ENCODE measurements around the gene ODAD4.
A peak's percentile ranks its signal among the peaks of the same experiment; 100 is the strongest.
"Not testable (repeated sequence)": the region's sequence is repeated elsewhere in the genome, so short reads cannot be mapped to it uniquely, and the experiment has no call there.

ODAD4 gene

GRCh38 chr17:42009170-42009569 is 78.8 kb downstream of the ODAD4 start:
- no peak for DNase-seq (ENCODE audit: low read depth in 1 of 2, low spot score in 1 of 2)
- Histone ChIP-seq H3K4me3 (replicated peaks; ENCODE audit: insufficient read depth, low read length) (no peak overlapping the region), H3K27ac (replicated peaks) (no peak overlapping the region), H3K27me3 (ENCODE audit: insufficient read depth, poor library complexity, severe bottlenecking) (no peaks in the 10 kb centered on the region)
- no peak for TF ChIP-seq SPI1 (IDR thresholded peaks at IDR 0.05; ENCODE audit: borderline replicate concordance, low read depth)
- no peak for TF ChIP-seq GABPA (IDR thresholded peaks at IDR 0.05; ENCODE audit: low read depth)
- TF ChIP-seq CTCF (IDR thresholded peaks at IDR 0.05; ENCODE audit: insufficient read depth, low read length): no peak
- no peak for TF ChIP-seq POLR2AphosphoS5 (IDR thresholded peaks at IDR 0.05; ENCODE audit: low read depth)
- no peak for TF ChIP-seq REST (IDR thresholded peaks at IDR 0.05; ENCODE audit: insufficient replicate concordance, low read depth)

- H3K4me3 ChIP-seq (replicated peaks; ENCODE audit: insufficient read depth, low read length); H3K27me3 ChIP-seq (ENCODE audit: insufficient read depth, poor library complexity, severe bottlenecking): not testable (repeated sequence)
- peak; percentile 44 to 57 for DNase-seq (ENCODE audit: low read depth in 1 of 2, low spot score in 1 of 2)
- H3K27ac ChIP-seq (replicated peaks): peak overlapping the region; percentile 37
These were observed 79.9 kb downstream of the ODAD4 start for GRCh38 chr17:42010266-42010680.

- no peak overlapping the region for H3K4me3 ChIP-seq (replicated peaks; ENCODE audit: insufficient read depth, low read length)
- H3K27me3 ChIP-seq (ENCODE audit: insufficient read depth, poor library complexity, severe bottlenecking): no peaks in the 10 kb centered on the region
- no peak for DNase-seq (ENCODE audit: low read depth in 1 of 2, low spot score in 1 of 2)
- peak overlapping the region; percentile 37 for H3K27ac ChIP-seq (replicated peaks)
- no peak for TF ChIP-seq POLR2AphosphoS5 (IDR thresholded peaks at IDR 0.05; ENCODE audit: low read depth)
- TF ChIP-seq SPI1 (IDR thresholded peaks at IDR 0.05; ENCODE audit: borderline replicate concordance, low read depth): no peak
- no peak for TF ChIP-seq CTCF (IDR thresholded peaks at IDR 0.05; ENCODE audit: insufficient read depth, low read length)
- no peak for TF ChIP-seq REST (IDR thresholded peaks at IDR 0.05; ENCODE audit: insufficient replicate concordance, low read depth)
- no peak for TF ChIP-seq GABPA (IDR thresholded peaks at IDR 0.05; ENCODE audit: low read depth)
These were observed 80.6 kb downstream of the ODAD4 start for GRCh38 chr17:42010898-42011516.

GRCh38 chr17:42012363-42012762 is 81.9 kb downstream of the ODAD4 start:
- not testable (repeated sequence) for DNase-seq (ENCODE audit: low read depth in 1 of 2, low spot score in 1 of 2); H3K4me3 ChIP-seq (replicated peaks; ENCODE audit: insufficient read depth, low read length); H3K27ac ChIP-seq (replicated peaks); H3K27me3 ChIP-seq (ENCODE audit: insufficient read depth, poor library complexity, severe bottlenecking)

- not testable (repeated sequence) for DNase-seq (ENCODE audit: low read depth in 1 of 2, low spot score in 1 of 2); H3K27me3 ChIP-seq (ENCODE audit: insufficient read depth, poor library complexity, severe bottlenecking); H3K27ac ChIP-seq (replicated peaks); H3K4me3 ChIP-seq (replicated peaks; ENCODE audit: insufficient read depth, low read length)
These were observed 83.3 kb downstream of the ODAD4 start for GRCh38 chr17:42013740-42014139.

Measured in HL-60 (cell line).